Transverse colon (tissue), 4 donors: ENCODE data around the gene TEX53. TPM values are rescaled to one million over a fixed set of nuclear protein-coding genes. Genes with fewer than 3 reads are reported as not detected.

Experiments
- DNase-seq: peaks from one replicate; pipeline ENCODE4 v3.0.0-alpha.2; 2019
- H3K27ac ChIP-seq, 4 donors: fragments of 200-600 bp; sonication (generic); 2 replicates each; pipeline ENCODE4 v1.5.1; 2016 to 2018; ENCODE audit warnings: inconsistent platforms in 4 of 4
- H3K27me3 ChIP-seq: fragments of 200-600 bp; sonication (generic); 2 replicates; pipeline ENCODE4 v1.5.1; 2017; ENCODE audit warnings: inconsistent platforms
- H3K36me3 ChIP-seq, 4 donors: fragments of 200-600 bp; sonication (generic); 2 replicates each; pipeline ENCODE4 v1.5.1; 2017 to 2019; ENCODE audit warnings: inconsistent platforms in 4 of 4
- H3K4me1 ChIP-seq, 4 donors: fragments of 200-600 bp; sonication (generic); 2 replicates each; pipeline ENCODE4 v1.5.1; 2017 to 2020; ENCODE audit warnings: inconsistent platforms in 4 of 4
- H3K4me3 ChIP-seq, 4 donors: fragments of 200-600 bp; sonication (generic); 1 replicate in 1 of 4; 2 replicates in 3 of 4; pipeline versions ENCODE4 v1.5.1 to v1.6.1; 2017 to 2019; ENCODE audit warnings: inconsistent platforms in 4 of 4
- H3K9me3 ChIP-seq, 2 donors: fragments of 200-600 bp; sonication (generic); 2 replicates each; pipeline ENCODE4 v1.5.1; 2017 to 2019; ENCODE audit warnings: inconsistent platforms in 2 of 2
- CTCF ChIP-seq, 5 experiments: fragments of 200-600 bp in 3 of 5; fragments of 450-650 bp in 2 of 5; sonication (generic) in 3 of 5; IDR thresholded peaks; 1 replicate in 2 of 5; 2 replicates in 3 of 5; pipeline ENCODE4 v1.5.1; 2016 to 2017; ENCODE audit warnings: antibody characterized with exemption in 5 of 5, inconsistent platforms in 3 of 5, mild to moderate bottlenecking in 2 of 5, moderate library complexity in 1 of 5
- EP300 ChIP-seq: sonication (generic); formaldehyde crosslinking; IDR thresholded peaks from one replicate; pipeline ENCODE4 v1.6.1; 2017; ENCODE audit warnings: antibody characterized with exemption, low read depth
- POLR2A ChIP-seq: fragments of 450-650 bp; IDR thresholded peaks from one replicate; pipeline ENCODE4 v1.6.1; 2016; ENCODE audit warnings: antibody characterized with exemption, mild to moderate bottlenecking, moderate library complexity
- POLR2AphosphoS5 ChIP-seq, 3 donors: sonication (generic); formaldehyde crosslinking; IDR thresholded peaks; one replicate each; pipeline ENCODE4 v1.6.1; 2016; ENCODE audit warnings: antibody characterized with exemption in 3 of 3
- WGBS, 2 donors: methylation state at CpG; one replicate each; pipeline ENCODE4 v1.1.5; 2018; ENCODE audit warnings: low coverage in 1 of 2; 5-methylcytosine and 5-hydroxymethylcytosine counted together
- in situ Hi-C, 4 donors: fragments of 200-750 bp; cut with MboI; loops; one replicate each; pipeline versions ENCODE4 v1.15.0 to v1.15.1; 2017; ENCODE audit warnings: low sequenced_read_pairs in 3 of 4, low pct_ligation_motif_present in 1 of 4, low pct_unique_long_range_greater_than_20kb in 1 of 4
- intact Hi-C: fragments of 100-400 bp; cut with DNase I; formaldehyde crosslinking; loops from one replicate; pipeline ENCODE4 v1.15.1; 2023; ENCODE audit warnings: low total_unique reads
- total RNA-seq, 4 donors: library from RNA; depleted of rRNA; stranded (reverse); fragments of >200 nt; gene quantifications; one replicate each; pipeline ENCODE4 v1.1.0, GENCODE V29; 2016

Gene TEX53
- total RNA-seq, 4 donors from 2014 or later = not detected

- Histone ChIP-seq H3K4me1 (peaks cover 0 to 10% (median 6%) of the 10 kb centered on the region in 4 donors), H3K9me3 (no peaks in the 10 kb centered on the region), H3K4me3 (no peak overlapping the region), H3K27ac (no peak overlapping the region), H3K36me3 (no peaks in the 10 kb centered on the region), H3K27me3 (no peaks in the 10 kb centered on the region)
- intact Hi-C loops = no loop called here
- in situ Hi-C loops = loop anchor here in 3 of 4 donors (5.0 to 25.0 kb wide), 4 partner anchors 45 to 822 kb away; no protein-coding TSS in a partner anchor
- 86 to 91% methylated on average over 7 of the region's 7 CpGs for WGBS, 2 donors
- no peak for DNase-seq
- TF ChIP-seq POLR2AphosphoS5 (IDR thresholded peaks at IDR 0.05) (no peak), EP300 (no peak), POLR2A (no peak), CTCF (IDR thresholded peaks at IDR 0.05) (no peak)
Observed at GRCh38 chr9:114689813-114690212, 32.2 kb upstream of the TEX53 start.

GRCh38 chr9:114688909-114689610, 31.5 kb upstream of the TEX53 start:
- 91 to 95% methylated on average over 3 of the region's 3 CpGs for WGBS, 2 donors
- in situ Hi-C loops = loop anchor here in 3 of 4 donors (5.0 to 25.0 kb wide), 4 partner anchors 46 to 823 kb away; no protein-coding TSS in a partner anchor
- DNase-seq = no peak
- no peaks in the 10 kb centered on the region for H3K36me3 ChIP-seq
- no peak overlapping the region for H3K27ac ChIP-seq
- peaks cover 0 to 10% (median 6%) of the 10 kb centered on the region in 4 donors for H3K4me1 ChIP-seq
- intact Hi-C loops = no loop called here
- no peak overlapping the region for H3K4me3 ChIP-seq
- TF ChIP-seq POLR2AphosphoS5 (IDR thresholded peaks at IDR 0.05) (no peak), EP300 (no peak), CTCF (IDR thresholded peaks at IDR 0.05) (no peak), POLR2A (no peak)
- no peaks in the 10 kb centered on the region for H3K27me3 ChIP-seq
- no peaks in the 10 kb centered on the region for H3K9me3 ChIP-seq

GRCh38 chr9:114688379-114688778, 30.8 kb upstream of the TEX53 start:
- in situ Hi-C loops (loop anchor here in 3 of 4 donors (5.0 to 25.0 kb wide), 4 partner anchors 46 to 824 kb away; no protein-coding TSS in a partner anchor), intact Hi-C loops (no loop called here)
- Histone ChIP-seq H3K27me3 (no peaks in the 10 kb centered on the region), H3K27ac (no peak overlapping the region), H3K36me3 (no peaks in the 10 kb centered on the region), H3K9me3 (no peaks in the 10 kb centered on the region), H3K4me3 (no peak overlapping the region), H3K4me1 (peaks cover 0 to 5% (median under 1%) of the 10 kb centered on the region in 4 donors)
- no peak for DNase-seq
- no peak for TF ChIP-seq CTCF (IDR thresholded peaks at IDR 0.05)
- no peak for TF ChIP-seq POLR2AphosphoS5 (IDR thresholded peaks at IDR 0.05)
- TF ChIP-seq POLR2A = no peak
- no peak for TF ChIP-seq EP300
- 90 to 96% methylated on average over 4 of the region's 4 CpGs for WGBS, 2 donors

- Histone ChIP-seq H3K36me3 (no peaks in the 10 kb centered on the region), H3K4me1 (no peaks in the 10 kb centered on the region), H3K27ac (no peak overlapping the region), H3K9me3 (no peaks in the 10 kb centered on the region), H3K27me3 (no peaks in the 10 kb centered on the region), H3K4me3 (no peak overlapping the region)
- in situ Hi-C loops = loop anchor here in 3 of 4 donors (5.0 to 25.0 kb wide), 4 partner anchors 48 to 825 kb away; no protein-coding TSS in a partner anchor
- intact Hi-C loops = no loop called here
- TF ChIP-seq CTCF (IDR thresholded peaks at IDR 0.05) = no peak
- no peak for TF ChIP-seq POLR2A
- no peak for DNase-seq
Observed at GRCh38 chr9:114687034-114687433, 29.4 kb upstream of the TEX53 start.
